ENCODE data around the gene LRPAP1.

Gene LRPAP1

DNA sequence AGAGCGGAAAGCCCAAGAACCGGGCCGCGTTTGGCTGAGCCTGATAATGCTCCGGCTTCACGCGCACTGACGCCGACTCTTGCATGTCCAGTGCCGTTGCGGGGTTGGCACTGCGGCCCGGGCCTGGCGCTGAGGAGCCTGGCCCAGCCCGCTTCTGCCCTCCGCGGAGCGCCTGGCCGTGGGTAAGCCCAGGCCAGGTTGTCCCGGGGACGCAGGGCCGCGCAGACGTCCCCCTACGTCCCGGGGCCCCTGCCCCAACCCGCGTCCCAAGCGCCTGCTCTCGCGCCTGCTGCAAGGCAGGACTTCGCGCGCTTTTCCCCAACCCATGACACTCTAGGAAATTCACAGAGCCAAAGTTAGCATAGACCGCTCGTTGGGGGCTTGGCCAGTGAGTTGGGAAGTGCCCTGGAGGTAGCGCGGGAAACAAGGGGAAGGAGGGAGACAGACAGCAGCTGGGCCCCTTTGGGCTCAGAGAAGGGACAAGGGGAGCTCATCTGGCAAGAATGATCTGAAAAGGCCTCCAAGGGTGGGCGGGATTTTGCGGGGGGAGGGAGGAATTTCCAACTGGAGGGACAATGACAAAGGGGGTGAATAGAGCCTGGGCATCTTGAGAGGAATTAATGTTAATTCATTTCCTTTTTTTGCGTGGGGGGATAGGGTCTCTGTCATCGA is 665 bp upstream of the LRPAP1 start:
- H3K36me3 ChIP-seq (ENCODE audit: control insufficient read depth, insufficient read depth, low read length): peaks cover 5% of the 10 kb centered on the region
- H3K4me3 ChIP-seq (replicated peaks; ENCODE audit: low read depth, low read length): peak overlapping the region; percentile 54
- no peaks in the 10 kb centered on the region for H3K27me3 ChIP-seq (replicated peaks; ENCODE audit: control insufficient read depth, insufficient read depth, low read length)
- TF ChIP-seq, protein P1, sequence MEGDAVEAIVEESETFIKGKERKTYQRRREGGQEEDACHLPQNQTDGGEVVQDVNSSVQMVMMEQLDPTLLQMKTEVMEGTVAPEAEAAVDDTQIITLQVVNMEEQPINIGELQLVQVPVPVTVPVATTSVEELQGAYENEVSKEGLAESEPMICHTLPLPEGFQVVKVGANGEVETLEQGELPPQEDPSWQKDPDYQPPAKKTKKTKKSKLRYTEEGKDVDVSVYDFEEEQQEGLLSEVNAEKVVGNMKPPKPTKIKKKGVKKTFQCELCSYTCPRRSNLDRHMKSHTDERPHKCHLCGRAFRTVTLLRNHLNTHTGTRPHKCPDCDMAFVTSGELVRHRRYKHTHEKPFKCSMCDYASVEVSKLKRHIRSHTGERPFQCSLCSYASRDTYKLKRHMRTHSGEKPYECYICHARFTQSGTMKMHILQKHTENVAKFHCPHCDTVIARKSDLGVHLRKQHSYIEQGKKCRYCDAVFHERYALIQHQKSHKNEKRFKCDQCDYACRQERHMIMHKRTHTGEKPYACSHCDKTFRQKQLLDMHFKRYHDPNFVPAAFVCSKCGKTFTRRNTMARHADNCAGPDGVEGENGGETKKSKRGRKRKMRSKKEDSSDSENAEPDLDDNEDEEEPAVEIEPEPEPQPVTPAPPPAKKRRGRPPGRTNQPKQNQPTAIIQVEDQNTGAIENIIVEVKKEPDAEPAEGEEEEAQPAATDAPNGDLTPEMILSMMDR (IDR thresholded peaks at IDR 0.05; ENCODE audit: insufficient read depth, low read length, poor library complexity, severe bottlenecking): no peak
- DNase-seq (ENCODE audit: extremely low read depth, insufficient read length): no peak

- DNase-seq (ENCODE audit: extremely low read depth, insufficient read length): no peak
- H3K36me3 ChIP-seq (ENCODE audit: control insufficient read depth, insufficient read depth, low read length): peaks cover 7% of the 10 kb centered on the region
- TF ChIP-seq, protein P1 (IDR thresholded peaks at IDR 0.05; ENCODE audit: insufficient read depth, low read length, poor library complexity, severe bottlenecking): no peak
- H3K27me3 ChIP-seq (replicated peaks; ENCODE audit: control insufficient read depth, insufficient read depth, low read length): no peaks in the 10 kb centered on the region
- H3K4me3 ChIP-seq (replicated peaks; ENCODE audit: low read depth, low read length): peak overlapping the region; percentile 77
Observed at GRCh38 chr4:3531318-3531878, 824 bp downstream of the LRPAP1 start.

GRCh38 chr4:3530663-3531254 is 1.5 kb downstream of the LRPAP1 start:
- H3K27me3 ChIP-seq (replicated peaks; ENCODE audit: control insufficient read depth, insufficient read depth, low read length): no peaks in the 10 kb centered on the region
- H3K4me3 ChIP-seq (replicated peaks; ENCODE audit: low read depth, low read length): peak overlapping the region; percentile 77
- no peak for DNase-seq (ENCODE audit: extremely low read depth, insufficient read length)
- TF ChIP-seq, protein P1 (IDR thresholded peaks at IDR 0.05; ENCODE audit: insufficient read depth, low read length, poor library complexity, severe bottlenecking): no peak
- H3K36me3 ChIP-seq (ENCODE audit: control insufficient read depth, insufficient read depth, low read length): peaks cover 9% of the 10 kb centered on the region

DNA sequence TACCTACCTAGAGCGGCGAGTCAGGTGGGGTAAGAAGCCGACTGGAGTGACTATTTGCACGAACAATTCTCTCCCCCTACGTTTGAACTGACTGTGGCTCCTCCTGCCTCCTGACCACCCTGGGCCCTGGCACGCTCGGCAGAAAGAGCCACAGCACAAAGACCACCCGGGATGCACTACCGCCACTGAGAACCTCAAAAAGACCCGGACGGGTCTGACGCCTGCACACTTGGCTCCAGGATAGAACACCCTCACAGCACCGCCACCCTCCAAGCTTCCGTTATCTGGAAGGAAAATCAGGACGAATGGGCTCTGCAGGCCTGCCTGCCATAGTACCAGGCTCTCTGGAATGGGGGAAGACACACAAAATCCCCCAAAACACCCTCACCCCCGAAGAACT is 2.2 kb downstream of the LRPAP1 start:
- Histone ChIP-seq H3K4me3 (replicated peaks; ENCODE audit: low read depth, low read length) (no peak overlapping the region), H3K27me3 (replicated peaks; ENCODE audit: control insufficient read depth, insufficient read depth, low read length) (no peaks in the 10 kb centered on the region), H3K36me3 (ENCODE audit: control insufficient read depth, insufficient read depth, low read length) (peaks cover 10% of the 10 kb centered on the region)
- TF ChIP-seq, protein P1 (IDR thresholded peaks at IDR 0.05; ENCODE audit: insufficient read depth, low read length, poor library complexity, severe bottlenecking): no peak
- DNase-seq (ENCODE audit: extremely low read depth, insufficient read length): no peak

- DNase-seq (ENCODE audit: extremely low read depth, insufficient read length): no peak
- Histone ChIP-seq H3K36me3 (ENCODE audit: control insufficient read depth, insufficient read depth, low read length) (peaks cover 14% of the 10 kb centered on the region), H3K27me3 (replicated peaks; ENCODE audit: control insufficient read depth, insufficient read depth, low read length) (no peaks in the 10 kb centered on the region), H3K4me3 (replicated peaks; ENCODE audit: low read depth, low read length) (no peak overlapping the region)
- TF ChIP-seq, protein P1 (IDR thresholded peaks at IDR 0.05; ENCODE audit: insufficient read depth, low read length, poor library complexity, severe bottlenecking): no peak
Observed at GRCh38 chr4:3529363-3529762, 2.9 kb downstream of the LRPAP1 start.

Measured in GM06990 (cell line).